HG02943 (cell line): ENCODE results near the gene GFM2.
A peak's percentile ranks its signal among the peaks of the same experiment; 100 is the strongest.
"Not testable (repeated sequence)": the region's sequence is repeated elsewhere in the genome, so short reads cannot be mapped to it uniquely, and the experiment has no call there.

ENCODE experiments used
- ATAC-seq: cut with Tn5 transposase; IDR thresholded peaks from one replicate; pipeline ENCODE4 v1.9.1; 2021; ENCODE audit warnings: mild to moderate bottlenecking, low read depth, moderate library complexity; ENCODE audit not compliant: unreplicated experiment

The GFM2 gene

DNA sequence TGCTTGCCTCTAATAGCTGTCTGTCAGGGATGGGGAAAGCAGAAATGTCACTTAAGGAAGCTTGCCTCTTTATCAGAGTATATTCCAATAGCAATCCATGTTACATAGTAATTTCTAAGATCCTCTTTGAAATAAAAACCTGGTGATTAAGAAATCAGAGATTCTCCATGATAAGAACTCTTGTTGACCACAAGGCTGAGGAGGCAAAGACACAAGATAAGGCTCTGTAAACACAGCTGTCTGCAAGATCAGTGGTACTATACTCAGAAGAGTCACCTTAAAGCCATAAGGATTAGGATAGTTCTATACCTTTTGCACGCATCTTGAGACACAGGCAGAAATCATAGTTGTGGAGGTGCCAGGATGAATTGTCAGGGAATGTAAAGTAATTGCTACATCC lies 41.6 kb downstream of the GFM2 start:
- no peak for ATAC-seq

DNA sequence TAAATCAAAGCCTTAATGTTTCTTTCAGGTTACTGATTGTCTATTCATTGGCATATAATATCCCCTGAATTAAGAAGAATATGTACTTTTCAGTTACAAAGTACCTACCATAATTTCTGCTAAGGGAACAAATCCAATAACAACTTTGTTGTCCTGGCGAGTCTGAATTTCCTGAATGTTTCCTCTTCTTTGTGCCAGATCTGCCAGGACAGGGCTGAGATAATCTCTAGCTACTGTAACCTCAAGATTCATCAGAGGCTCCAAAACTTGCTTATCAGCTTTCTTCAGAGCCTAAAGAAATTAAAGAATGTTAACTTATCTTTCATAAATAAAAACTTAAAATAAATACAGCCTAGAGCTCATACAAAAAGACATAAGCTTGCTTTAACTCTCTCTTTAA lies 44.6 kb downstream of the GFM2 start:
- ATAC-seq: no peak

DNA sequence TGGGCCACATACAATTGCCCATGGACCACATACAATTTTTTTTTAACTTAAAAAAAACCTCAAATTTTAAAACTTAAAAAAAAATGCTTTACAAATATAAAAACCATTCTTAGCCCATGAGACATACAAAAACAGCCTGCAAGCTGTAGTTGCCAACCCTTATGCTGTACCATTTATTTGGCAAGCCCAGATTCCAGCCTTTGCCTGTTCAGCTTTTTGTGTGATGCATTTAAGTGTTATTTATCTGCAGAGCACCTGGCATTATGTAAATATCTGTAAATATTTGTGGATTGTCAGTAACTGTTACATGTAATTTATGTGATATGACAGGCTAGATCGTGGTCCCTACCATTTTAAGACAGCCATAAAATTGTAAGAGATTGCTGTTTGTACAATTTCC lies 49.3 kb downstream of the GFM2 start:
- no peak for ATAC-seq

DNA sequence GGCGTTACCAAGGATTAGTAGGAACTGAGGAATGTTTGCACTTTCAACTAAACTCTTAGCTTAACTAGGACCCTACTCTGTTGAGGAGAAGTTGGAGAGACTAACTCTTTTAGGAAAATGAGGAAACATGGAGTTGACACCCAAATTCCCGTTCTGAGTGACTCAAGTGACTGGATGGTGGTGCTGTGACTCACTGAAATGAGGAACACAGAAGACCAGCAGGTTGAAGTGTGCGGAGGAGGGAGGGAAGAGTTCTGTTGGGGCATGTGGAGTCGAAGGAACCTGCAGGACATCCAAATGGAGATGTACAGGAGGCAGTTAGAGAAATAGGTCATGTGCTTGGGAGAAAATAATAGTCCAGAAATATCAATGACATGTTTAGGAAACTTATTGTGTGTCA lies 73.7 kb downstream of the GFM2 start:
- no peak for ATAC-seq

DNA sequence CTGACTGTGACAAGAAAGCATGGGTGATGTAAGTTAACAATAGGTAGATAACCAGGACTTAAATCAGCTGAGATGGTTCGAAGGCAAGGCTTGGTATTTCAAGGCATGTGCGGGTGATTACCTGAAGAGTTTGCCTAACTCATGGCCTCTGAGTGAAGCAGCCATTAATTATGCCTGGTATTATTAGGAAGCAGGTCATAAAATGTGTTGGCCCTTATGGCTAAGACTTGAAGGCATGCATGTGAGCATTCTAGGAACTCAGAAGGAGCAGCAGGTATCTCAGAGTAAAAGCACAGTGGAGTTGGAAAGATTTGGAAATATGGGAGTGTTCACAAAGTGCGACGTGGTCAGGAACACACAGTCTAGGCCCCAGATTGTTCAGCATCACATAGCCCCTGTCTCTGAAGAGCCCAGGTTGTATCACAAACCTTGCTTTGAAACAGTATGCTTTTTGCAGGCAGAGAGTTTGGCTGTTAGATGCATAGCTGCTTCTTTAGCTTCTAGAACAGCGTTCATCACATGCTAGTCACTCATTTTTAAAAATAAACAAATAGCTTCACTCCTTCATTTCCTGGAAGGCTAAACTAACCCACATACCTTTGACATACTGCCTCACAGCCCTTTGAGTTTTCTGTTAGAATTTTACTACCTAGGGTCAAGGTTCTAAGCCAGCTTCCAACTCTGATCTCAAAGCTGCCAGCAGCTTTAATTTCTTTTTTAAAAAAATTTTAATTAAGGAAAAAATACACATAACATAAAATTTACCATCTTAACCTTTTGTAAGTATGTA lies 79.8 kb downstream of the GFM2 start:
- ATAC-seq: no peak

DNA sequence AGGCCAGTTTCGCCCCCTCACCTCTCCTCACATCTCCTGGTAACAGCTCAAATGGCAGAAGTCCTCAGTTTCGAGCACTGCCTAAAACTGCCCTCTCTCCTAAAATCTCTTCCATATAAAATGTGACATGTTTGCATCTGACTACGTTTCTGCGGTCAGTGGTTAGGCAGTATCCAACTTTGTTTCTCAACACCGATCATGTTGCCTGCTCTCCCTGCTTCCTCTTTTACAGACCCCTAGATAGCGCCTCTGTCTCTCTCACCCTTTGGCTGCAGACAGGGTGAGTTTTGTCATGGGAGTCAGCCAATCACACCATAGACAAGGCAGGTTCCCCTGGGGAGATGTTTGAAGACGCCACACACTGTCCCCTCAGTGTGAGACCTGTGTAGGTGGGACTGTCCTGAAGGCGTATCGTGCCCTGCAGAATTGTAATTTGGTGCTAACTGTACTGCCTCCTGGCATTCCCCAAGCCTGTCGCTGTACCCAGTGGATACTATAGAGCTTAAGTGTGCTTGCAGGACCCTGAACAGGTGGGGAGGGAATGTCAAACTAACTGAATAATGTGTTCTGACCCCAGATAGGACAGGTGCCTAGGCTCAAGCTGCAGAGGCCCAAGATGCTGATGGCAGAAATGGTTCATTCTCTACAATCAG lies 80.8 kb downstream of the GFM2 start:
- ATAC-seq: no peak

DNA sequence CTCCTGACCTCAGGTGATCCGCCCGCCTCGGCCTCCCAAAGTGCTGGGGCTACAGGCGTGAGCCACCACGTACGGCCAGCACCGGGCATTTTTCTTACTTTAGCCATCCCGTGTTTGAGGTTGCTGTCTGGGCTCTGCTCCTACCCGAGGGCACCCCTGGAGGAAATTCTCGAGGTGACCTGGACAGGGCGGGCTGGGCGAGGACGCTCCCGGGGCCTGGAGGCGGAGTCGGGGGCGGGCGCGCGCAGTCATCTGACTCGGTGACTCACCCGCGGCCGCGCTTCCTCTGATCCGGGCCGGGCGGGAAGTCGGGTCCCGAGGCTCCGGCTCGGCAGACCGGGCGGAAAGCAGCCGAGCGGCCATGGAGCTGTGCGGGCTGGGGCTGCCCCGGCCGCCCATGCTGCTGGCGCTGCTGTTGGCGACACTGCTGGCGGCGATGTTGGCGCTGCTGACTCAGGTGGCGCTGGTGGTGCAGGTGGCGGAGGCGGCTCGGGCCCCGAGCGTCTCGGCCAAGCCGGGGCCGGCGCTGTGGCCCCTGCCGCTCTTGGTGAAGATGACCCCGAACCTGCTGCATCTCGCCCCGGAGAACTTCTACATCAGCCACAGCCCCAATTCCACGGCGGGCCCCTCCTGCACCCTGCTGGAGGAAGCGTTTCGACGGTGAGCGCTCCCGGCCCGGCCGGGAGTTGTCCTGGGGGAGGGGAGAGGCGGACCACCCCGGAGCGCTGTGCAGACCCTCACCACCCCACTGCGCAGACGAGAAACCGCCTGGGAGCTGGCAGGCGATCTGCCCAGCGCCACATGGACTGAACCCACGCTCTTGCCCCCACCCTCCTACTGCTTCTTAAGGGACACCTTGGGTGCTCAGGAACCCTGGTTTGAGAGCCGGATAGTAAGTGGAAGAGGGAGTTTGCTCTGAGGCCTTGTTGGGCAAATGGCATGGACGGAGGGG lies 81.7 kb downstream of the GFM2 start, which contains the start of gene HEXB:
Gene HEXB, plus strand, starts transcription at position 334 of the 952 bp plus-strand sequence. Its CDS starts 28 bp downstream, at position 362.
- peak; percentile 70 for ATAC-seq

DNA sequence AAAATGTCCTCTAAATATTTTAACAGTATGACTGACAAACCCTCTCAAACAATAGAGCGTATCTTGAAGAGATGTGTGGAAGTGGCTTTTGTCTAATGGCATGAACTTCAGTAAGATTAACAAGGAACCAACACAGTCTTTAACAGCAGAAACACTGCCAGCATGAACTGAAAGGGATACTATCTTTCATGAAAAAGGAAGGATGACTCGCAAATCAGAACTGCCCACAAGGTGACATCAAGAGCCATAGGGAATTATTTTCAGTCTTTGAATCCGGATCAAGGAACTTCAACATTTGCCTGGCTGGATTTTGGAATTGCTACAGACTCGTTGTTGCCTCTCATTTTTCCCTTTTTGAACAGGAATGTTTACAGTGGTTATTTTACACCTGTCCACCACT lies 87.0 kb downstream of the GFM2 start:
- ATAC-seq: no peak

DNA sequence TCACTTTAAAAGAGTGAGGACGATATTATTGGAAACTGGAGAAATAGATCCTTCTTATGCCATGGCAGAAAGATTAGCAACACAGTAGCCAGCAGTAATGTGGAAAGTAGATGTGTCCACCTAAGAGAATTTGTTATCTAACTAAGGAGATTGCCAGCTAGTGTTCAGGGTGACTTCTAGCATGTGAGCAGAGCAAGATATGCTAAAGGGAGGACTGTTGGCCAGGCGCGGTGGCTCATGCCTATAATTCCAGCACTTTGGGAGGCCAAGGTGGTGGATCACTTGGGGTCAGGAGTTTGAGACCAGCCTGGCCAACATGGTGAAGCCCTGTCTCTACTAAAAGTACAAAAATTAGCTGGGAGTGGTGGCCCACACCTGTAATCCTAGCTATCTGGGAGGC lies 87.6 kb downstream of the GFM2 start:
- not testable (repeated sequence) for ATAC-seq

DNA sequence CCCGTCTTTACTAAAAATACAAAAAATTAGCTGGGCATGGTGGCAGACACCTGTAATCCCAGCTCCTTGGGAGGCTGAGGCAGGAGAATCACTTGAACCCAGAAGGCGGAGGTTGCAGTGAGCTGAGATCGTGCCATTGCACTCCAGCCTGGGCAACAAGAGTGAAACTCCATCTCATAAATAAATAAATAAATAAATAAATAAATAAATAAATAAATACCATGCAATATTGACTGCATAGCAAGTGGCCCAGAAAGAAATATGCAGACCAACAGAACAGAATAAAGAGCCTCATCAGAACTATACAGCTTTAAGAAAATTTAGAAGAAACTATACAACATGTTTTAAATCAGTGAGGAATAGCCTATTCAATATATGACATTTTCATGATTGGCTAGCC lies 88.8 kb downstream of the GFM2 start:
- not testable (repeated sequence) for ATAC-seq

DNA sequence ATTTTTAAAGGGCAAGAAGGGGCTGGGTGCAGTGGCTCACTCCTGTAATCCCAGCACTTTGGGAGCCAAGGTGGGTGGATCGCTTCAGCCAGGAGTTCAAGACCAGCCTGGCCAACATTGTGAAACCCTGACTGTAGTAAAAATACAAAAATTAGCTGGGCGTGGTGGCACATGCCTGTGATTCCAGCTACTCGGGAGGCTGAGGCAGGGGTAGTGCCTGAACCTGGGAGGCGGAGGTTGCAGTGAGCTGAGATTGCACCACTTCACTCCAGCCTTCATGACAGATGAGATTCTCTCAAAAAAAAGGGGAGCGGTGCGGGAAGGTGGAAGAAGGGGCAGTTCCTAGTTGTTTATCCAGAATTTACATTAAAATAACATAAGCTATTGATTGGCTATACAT lies 90.5 kb downstream of the GFM2 start:
- not testable (repeated sequence) for ATAC-seq

DNA sequence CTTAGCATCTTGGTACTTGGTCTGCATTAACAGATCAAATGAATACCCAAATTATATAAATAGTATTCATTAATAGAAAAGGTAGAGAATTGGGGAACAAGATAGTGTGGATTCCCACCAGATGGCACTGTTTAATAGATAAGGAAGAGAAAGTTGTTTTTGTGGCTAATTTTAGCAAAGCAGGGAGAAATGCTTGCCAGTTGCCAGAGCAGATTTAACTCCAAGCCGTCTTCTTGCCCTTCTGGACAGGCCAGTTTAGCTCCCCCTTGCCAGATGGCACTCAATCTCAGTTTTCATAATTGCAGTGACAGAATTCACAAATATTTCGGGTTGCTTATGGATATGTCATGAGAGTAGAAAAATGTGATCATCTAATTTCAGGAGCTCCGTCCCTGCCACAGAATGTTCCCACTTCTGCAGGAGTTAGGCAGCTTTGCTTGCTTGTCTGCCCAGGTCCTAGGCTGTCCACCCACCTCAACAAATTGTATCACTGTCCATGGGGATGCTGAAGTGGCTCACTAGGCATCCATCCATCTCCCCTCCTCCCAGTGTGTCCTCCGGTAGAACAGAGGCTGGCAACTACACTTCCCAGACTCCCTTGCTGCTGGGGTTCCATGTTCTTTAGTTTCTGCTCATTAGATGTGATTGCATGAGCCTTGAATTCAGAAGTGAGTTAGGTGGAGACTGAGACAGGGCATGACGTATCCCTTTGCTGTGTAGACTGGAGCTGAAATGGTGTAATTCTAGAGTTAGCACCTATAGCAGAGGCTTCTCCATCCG lies 93.7 kb downstream of the GFM2 start:
- no peak for ATAC-seq

DNA sequence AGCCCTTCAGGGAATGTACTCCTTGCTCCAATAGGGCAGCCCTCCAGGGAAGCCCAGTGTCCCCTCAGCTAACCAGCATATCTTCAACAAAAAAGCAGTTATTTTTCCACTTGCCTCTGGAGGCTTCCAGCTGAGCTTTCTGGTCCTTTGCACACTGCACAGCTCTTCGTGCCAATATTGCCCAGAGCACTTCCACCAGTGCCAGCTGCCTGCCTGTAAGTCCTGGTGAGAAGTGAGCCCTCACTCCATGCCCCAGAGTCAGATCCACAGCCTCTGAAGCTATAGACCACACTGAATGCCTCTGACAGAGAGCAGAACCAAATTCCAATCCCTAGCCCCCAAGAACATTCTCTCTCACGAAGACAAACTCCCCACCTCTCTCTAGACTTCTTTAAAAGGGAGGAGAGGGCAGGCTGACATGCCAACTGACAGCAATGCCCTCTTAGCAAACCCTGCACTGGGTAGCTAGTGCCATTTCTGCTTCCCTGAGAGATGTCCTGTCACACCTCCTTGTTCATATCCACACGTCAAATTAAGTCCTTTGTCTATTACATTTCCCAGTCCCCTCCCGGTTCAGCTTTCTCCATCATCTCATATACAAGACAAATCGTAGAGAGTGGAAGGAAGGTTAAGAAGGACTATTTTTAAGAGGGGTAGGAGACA lies 94.6 kb downstream of the GFM2 start:
- ATAC-seq: no peak
